Retina (tissue), 1 donor: Measurements from ENCODE around the gene HOXB5.

ENCODE experiments used
- DNase-seq: peaks from one replicate; pipeline ENCODE4 v3.0.0-alpha.2; 2016

HOXB5 gene

GRCh38 chr17:48601207-48601538 lies 7.6 kb upstream of the HOXB5 start:
- no peak for DNase-seq

GRCh38 chr17:48600244-48601098 lies 6.9 kb upstream of the HOXB5 start:
- DNase-seq = no peak

- DNase-seq = no peak
Observed at GRCh38 chr17:48599354-48599753, 5.8 kb upstream of the HOXB5 start.

- DNase-seq = no peak
Observed at GRCh38 chr17:48598736-48599135, 5.2 kb upstream of the HOXB5 start.

GRCh38 chr17:48597778-48598631 lies 4.4 kb upstream of the HOXB5 start:
- DNase-seq = peak; percentile 59

GRCh38 chr17:48597528-48597777 lies 3.9 kb upstream of the HOXB5 start:
- no peak for DNase-seq

GRCh38 chr17:48596735-48597527 lies 3.4 kb upstream of the HOXB5 start:
- no peak for DNase-seq

GRCh38 chr17:48596000-48596734 lies 2.6 kb upstream of the HOXB5 start:
- no peak for DNase-seq

GRCh38 chr17:48595278-48595999 lies 1.9 kb upstream of the HOXB5 start:
- no peak for DNase-seq

- DNase-seq = no peak
Observed at GRCh38 chr17:48594538-48595277, 1.1 kb upstream of the HOXB5 start.

GRCh38 chr17:48593840-48594537 lies 410 bp upstream of the HOXB5 start:
- peak; percentile 95 for DNase-seq

- DNase-seq = no peak
Observed at GRCh38 chr17:48592577-48592976, 1.0 kb downstream of the HOXB5 start.

- DNase-seq = no peak
Observed at GRCh38 chr17:48592057-48592514, 1.5 kb downstream of the HOXB5 start.

GRCh38 chr17:48591255-48592056 lies 2.1 kb downstream of the HOXB5 start:
- DNase-seq = no peak

GRCh38 chr17:48590607-48591161 lies 2.9 kb downstream of the HOXB5 start:
- DNase-seq = no peak

GRCh38 chr17:48589831-48590606 lies 3.6 kb downstream of the HOXB5 start, which contains the start of gene HOXB3:
Gene HOXB3 (minus strand): TSS chr17:48590241. CDS start chr17:48552474, 37,767 bp downstream.
- no peak for DNase-seq

GRCh38 chr17:48589060-48589830 lies 4.3 kb downstream of the HOXB5 start:
- DNase-seq = no peak

GRCh38 chr17:48588528-48588927 lies 5.1 kb downstream of the HOXB5 start:
- DNase-seq = no peak
